NCI-H1092 (cell line): ENCODE measurements around the gene VPS25.
"Not testable (repeated sequence)": the region's sequence is repeated elsewhere in the genome, so short reads cannot be mapped to it uniquely, and the experiment has no call there.

ENCODE experiments used
- DNase-seq: peaks from one replicate; lab custom pipeline; 2025; lab: John Stamatoyannopoulos, UW

The VPS25 gene

GRCh38 chr17:42773290-42774035 lies at the start of gene VPS25:
TSS of gene VPS25 (plus strand) at chr17:42773449. CDS start at chr17:42773476, 27 bp downstream.
- DNase-seq = peak; percentile 81

DNA sequence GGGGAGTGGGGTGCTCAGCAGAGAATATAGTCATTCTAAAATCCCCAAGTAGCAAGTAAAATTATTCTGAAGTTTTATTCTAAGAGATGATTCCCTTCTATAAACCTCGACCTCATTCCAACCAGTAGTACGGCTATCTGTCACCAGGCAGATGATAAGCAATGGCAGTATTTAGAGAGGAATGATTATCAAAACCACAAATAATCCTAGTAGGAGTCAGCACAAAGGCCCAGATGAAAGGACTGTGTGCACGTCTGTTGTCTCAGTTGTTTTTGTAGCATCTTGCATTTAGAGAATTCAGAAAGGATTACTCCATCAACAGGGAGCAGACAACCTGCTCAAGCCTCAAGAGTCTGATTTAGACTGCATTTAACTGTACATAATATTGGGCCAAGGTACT lies 49.6 kb upstream of the VPS25 start:
- DNase-seq = no peak

GRCh38 chr17:42725143-42725542 lies 48.1 kb upstream of the VPS25 start:
- DNase-seq = no peak

DNA sequence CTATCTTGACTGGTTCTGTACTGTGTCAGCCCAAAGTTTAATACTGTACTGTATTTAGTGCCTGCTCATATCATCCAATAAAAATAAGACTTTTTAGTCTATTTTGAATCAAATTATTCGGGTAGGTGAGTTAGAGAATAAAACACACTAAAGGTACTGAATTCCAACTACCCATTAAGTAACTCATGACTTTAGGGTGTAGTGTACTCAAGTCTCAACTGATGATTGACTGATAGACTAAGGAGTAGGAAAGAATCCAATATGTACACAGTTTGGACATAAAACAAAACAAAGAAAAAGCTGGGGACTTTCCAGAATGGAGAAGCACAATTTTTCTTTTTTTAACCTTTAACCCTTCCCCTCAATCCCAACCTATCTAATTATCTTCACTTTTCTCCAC lies 32.5 kb upstream of the VPS25 start:
- DNase-seq = no peak

DNA sequence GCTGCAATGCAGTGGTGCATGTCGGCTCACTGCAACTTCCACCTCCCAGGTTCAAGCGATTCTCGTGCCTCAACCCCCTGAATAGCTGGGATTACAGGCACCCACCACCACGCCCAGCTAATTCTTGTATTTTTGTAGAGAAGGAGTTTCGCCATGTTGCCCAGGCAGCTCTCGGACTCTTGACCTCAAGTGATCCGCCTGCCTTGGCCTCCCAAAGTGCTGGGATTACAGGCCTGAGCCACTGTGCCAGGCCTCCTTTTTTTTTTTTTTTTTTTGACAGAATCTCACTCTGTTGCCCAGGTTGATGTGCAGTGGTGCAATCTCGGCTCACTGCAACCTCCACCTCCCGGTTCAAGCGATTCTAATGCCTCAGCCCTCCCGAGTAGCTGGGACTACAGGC lies 30.3 kb upstream of the VPS25 start:
- not testable (repeated sequence) for DNase-seq

- DNase-seq = no peak
Measured at GRCh38 chr17:42743595-42744282, 29.5 kb upstream of the VPS25 start.

- DNase-seq = peak; percentile 56
Measured at GRCh38 chr17:42744283-42744805, 28.9 kb upstream of the VPS25 start.

DNA sequence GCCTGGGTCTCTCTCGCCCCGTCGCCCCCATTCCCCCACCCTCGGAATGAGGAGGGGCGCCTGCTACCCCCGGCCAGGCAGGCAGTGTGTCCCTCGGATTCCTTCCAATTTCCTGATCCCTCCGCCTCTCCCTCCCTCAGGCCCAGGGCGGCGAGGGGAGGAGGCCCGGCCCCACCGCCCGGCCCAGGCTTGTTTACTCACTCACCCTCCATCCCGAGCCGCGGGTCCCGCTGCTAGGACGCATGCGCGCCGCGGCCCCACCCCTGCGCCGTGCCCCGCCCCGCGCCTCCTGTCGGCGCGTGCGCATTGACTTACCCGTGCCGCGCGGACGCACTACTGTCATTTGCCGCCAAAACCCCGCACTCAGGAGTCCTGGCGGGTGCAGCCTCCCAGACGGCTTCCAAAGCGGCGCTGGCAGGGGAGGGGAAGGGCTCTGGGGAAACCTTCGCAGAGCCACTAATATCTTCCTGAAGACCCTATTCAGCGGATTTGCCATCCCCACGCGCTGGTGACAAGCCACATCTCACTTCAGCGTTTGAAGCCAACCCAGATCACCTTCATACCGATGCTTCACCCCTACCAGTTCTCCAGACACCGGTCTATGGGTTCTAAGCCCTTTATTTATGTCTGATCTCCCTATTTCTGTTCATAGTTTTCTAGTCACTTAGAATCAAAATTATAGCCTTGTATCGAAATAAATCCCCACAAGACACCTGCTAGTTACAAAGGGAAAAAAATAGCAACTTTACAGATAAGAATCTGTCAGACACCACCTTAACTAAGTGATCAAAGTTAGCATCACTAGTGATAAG lies 28.2 kb upstream of the VPS25 start, which contains the start of gene EZH1:
TSS of gene EZH1 (minus strand) at position 235 of the 812 bp plus-strand sequence. CDS start 16,099 bp downstream, outside the sequence.
- peak; percentile 87 for DNase-seq

GRCh38 chr17:42748202-42748907 lies 24.9 kb upstream of the VPS25 start:
- no peak for DNase-seq

DNA sequence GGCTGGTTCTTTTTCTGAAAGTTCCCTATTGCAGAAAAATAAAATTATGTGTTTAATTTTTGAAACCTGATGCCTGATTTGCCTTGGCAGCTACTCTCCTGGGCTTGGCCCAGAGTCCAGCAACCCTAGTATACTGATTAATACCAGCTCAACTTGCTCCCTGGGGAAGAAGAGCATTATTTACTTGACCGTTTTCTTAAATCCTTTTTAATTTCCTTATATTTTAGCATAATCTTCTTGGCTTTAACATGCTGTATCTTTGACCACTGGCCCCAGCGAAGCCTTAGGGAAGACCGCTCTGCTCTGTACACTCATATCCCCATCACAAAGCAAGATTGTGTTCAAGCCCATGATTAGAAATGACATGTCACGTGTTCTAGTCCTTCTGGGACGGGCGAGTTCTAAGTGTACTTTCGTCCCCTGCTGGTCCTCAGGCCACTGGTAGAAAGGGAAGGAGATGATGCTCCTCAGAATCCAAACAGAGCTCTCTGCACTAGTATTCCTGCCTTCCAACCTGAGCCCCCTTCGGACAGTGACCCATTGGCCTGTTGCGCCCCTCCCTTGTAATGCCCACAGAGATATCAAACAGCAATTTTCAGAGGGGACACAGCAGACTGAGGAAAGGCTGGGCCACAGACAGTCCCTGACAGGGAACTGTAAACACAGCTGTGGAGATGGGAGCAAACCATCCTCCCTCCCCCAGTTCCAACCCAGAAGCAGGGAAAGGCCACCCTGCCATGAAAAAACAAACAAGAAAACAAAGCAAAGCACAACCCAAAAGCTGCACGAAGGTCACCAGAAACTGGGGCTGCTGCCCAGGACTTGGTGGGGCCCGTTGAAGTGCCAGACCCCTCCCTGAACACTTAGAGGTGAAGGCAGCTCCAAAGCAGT lies 24.1 kb upstream of the VPS25 start:
- DNase-seq = no peak

DNA sequence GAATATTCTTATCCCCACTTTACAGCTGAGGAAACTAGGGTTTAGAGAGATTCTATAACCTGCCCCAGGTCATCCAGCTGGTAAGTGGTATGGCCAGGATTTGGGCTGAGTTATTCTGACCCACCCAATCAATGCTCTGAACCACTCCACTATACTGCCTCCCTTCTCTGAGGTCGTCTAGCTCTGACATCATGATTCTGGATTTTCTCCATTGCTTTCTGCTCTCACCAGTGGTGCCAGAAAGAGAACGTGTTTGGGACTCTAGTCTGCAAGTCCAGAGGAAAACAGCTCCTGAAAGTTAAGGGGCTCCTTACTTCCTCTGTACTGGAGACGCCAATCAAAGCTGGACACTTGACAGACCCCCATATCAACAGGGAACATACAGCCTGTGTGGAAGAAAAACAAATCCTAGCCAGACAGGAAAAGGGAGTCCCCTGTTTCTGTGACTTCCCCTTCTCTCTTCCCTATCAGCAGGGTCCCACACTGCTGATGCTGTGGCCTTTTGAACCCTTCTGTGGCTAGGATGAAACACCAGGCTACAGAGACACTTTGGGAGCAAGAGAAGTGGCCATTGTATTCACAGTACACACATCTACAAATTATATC lies 22.4 kb upstream of the VPS25 start:
- DNase-seq = no peak

DNA sequence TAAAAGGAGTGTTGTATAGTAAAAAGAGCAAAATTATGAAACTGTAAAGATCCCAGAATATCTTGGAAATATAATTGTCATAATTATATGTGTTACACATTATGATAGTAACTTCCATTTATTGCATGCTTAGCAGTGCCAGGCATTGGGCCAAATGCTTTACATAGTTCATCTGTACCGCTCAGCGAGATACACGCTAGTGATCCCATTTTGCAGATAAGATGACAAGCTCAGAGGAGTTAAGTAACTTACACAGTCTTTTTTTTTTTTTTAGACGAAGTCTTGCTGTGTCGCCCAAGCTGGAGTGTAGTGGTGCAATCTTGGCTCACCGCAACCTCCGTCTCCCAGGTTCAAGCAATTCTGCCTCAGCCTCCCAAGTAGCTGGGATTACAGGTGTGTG lies 21.6 kb upstream of the VPS25 start:
- no peak for DNase-seq

DNA sequence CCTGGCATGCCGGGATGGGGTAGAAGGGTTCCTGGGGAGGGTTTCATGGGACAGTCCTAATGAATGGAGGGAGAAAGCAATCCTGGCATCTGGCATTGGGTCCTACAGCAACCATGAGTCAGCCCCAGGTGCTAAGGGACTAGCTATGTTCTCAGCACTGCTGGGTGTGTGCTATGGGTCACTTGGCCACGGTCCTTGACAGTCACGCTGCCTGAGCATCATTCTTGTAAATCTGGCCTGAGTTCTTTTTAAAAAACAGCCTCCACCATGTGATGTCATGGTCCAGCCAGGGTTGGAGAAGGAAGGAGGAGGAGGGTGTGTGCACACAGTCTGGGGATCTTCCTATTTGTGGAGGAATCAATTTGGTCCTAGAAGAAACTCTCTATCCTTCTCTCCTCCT lies 18.5 kb upstream of the VPS25 start:
- no peak for DNase-seq

DNA sequence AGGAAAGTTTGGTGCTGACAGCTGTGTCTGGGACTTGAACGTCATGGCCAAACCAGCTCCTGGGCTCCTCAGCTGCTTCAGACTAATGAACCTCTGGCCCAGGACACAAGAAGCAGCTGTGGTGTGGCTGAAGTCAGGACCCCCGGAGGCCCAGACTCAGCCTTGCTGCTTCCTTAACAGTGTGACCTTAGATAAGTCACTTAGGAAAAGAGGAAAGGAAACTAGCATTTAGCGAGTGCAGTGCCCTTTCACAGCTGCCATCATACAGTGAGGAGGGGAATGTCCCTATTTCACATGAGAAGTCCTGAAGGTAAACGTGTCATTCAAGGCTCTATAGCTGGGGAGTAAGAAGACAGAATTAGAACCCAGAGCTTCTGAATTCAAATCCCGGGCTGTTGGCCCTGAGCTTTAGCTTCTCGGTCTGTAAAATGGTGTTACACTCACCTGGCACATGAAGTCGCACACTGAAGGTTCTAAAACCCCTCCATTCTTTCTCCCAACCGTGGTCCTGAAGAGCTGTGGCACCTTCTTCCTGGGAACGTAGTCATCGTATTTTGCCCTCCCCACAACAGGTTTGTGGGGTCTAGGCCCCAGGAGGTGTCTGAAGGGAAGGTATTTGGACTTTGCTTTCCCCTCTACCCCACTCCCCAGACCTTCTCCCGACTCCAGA lies 13.1 kb upstream of the VPS25 start:
- no peak for DNase-seq

GRCh38 chr17:42760652-42761581 lies 12.3 kb upstream of the VPS25 start, which contains the start of gene RAMP2:
TSS of gene RAMP2 (plus strand) at chr17:42761227. CDS start at chr17:42761262, 35 bp downstream.
- DNase-seq = no peak

GRCh38 chr17:42761638-42762037 lies 11.6 kb upstream of the VPS25 start:
- DNase-seq = no peak

DNA sequence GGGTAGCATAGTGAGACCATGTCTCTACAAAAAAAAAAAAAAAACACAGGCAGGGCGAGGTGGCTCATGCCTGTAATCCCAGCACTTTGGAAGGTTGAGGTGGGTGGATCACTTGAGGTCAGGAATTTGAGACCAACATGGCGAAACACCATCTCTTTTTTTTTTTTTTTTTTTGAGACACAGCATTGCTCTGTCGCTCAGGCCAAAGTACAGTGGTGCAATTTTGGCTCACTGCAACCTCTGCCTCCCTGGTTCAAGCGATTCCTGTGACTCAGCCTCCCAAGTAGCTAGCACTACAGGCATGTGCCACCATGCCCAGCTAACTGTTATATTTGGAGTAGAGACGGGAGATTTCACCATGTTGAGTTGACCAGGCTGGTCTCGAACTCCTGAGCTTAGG lies 7.1 kb upstream of the VPS25 start:
- DNase-seq = no peak

DNA sequence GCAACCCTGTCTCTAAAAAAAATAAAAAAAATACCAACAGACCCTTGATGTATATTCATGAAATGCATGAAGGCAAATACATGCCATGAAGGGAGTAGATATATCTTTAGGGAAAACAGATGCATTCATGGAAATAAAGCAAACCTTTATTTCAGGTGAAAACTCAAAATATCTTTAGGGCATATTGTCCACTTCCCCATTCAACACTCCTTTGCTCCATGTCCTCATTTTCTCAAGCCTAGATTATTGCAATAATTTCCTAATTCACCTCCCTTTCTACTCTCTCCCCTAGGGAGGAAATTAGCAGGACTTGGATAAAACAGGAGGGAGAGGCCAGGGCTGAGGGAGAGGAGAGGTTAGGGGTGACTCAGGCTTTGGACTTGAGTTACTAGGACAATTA lies 5.7 kb upstream of the VPS25 start:
- DNase-seq = no peak
